Stimulated activated naive CD4-positive, alpha-beta T cell treated with Interleukin-2 at 50 U/mL for 16 hours (primary cell): ENCODE measurements around the gene XRCC1.
"Not testable (repeated sequence)": the region's sequence is repeated elsewhere in the genome, so short reads cannot be mapped to it uniquely, and the experiment has no call there.

ENCODE experiments used
- DNase-seq: peaks from one replicate; lab custom pipeline; 2025; lab: John Stamatoyannopoulos, UW

XRCC1 gene

DNA sequence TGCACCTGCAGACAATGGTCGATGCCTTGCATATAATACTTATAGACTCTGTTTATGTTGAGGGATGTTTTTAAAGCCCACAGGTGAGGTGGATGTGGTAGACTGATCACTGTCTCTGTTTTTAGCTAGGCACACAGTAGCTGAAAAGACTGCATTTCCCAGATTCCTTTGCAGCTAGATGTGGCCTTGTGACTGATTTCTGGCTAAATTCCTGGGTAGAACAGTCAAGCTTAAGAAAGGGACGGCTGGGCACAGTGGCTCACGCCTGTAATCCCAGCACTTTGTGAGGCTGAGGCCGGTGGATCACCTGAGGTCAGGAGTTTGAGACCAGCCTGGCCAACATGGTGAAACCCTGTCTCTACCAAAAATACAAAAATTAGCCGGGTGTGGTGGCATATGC is 25.0 kb upstream of the XRCC1 start:
- DNase-seq = not testable (repeated sequence)

DNA sequence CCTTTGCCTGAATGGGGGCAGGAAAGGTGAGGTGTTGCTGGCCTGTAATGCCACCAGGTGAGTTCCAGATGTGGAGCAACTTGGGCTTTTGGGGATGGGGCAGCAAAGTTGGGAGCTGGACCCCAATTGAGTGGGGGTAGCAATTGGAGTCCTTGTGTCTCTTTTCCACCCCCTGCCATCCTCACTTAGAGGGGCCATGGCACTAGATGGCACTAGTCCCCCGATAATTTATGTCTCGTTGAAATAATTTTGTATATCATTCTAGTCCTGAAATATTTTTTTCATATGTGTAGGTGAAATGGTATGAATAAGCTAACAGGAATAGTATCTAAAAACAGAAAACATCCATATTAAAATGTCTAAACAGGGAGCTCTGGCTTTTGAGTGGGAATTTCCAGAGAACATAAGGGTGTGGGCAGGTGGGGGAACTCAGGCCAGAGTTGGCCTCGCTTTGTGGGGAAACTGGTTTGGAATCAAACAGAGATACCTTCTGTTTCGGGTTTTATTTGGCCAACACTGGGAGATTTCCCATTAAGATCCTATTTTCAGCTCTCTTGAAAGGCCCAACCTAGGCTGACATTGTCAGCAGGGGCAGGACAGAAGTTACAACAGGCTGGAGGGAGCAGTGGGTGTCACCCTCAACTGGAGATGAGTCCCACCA is 24.4 kb upstream of the XRCC1 start:
- no peak for DNase-seq

DNA sequence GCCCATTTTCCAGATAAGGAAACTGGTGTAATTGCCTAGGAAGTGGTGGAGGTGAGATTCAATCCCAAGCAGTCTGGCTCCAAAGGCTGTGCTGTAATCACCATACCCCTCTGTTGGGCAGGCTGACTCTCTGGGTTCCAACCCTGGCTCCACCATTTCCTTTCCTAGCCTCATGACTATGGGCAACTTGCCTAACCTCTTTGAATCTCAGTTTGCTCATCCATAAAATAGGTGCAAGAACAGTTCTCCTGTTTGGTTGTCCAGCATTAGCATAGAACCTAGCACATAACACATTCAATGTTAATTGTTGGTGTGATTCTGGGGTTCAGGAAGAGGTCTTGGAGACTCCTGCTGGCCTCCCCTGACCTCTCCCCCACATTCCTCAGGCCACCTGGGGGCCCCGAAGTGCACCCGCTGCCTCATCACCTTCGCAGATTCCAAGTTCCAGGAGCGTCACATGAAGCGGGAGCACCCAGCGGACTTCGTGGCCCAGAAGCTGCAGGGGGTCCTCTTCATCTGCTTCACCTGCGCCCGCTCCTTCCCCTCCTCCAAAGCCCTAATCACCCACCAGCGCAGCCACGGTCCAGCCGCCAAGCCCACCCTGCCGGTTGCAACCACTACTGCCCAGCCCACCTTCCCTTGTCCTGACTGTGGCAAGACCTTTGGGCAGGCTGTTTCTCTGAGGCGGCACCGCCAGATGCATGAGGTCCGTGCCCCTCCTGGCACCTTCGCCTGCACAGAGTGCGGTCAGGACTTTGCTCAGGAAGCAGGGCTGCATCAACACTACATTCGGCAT is 23.3 kb upstream of the XRCC1 start:
- DNase-seq = no peak

DNA sequence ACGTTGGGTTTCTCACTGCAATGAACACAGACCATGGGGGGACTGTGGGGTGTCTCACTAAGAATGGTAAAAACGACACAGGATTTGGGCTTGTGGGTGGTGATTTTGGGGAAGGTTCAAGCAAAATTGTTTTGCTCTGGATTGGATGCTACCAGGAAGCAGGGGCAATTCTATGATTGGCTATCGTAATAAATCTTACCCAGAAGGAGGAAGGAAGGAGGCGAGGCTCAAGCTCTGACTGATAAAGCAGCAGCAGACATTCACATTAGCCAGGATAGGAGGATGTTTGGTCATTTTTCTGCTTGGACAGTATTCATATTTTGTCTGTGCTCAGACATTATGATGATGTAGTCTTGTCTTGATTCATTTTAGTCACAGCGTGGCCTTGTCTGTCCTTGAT is 22.5 kb upstream of the XRCC1 start:
- DNase-seq = no peak

DNA sequence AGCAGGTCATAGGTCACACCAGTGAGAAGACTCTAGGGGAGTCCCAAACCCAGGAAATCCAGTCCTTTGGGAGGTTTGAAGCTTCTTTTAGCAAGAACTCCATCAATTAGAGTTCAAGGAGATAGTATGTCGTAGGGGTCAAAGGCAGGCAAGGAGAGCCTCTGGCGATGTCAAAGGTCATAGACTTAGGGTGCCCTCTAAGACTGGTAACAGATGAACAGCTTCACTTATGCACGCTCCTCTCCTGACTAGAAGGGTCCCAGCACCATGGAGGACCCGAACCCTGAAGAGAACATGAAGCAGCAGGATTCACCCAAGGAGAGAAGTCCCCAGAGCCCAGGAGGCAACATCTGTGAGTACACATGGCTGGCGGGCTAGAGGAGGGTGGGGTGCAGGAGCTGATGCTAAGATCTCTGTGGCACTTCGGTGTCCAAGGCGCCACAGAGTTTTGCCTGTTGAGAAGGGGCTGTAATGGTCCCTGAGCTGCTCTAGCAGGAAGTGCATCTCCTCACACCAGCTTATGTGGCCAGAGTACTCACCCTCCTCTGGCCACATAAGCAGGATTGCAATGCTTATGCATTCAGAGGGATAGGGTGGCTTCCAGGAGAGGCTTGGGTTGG is 21.6 kb upstream of the XRCC1 start:
- DNase-seq = no peak

DNA sequence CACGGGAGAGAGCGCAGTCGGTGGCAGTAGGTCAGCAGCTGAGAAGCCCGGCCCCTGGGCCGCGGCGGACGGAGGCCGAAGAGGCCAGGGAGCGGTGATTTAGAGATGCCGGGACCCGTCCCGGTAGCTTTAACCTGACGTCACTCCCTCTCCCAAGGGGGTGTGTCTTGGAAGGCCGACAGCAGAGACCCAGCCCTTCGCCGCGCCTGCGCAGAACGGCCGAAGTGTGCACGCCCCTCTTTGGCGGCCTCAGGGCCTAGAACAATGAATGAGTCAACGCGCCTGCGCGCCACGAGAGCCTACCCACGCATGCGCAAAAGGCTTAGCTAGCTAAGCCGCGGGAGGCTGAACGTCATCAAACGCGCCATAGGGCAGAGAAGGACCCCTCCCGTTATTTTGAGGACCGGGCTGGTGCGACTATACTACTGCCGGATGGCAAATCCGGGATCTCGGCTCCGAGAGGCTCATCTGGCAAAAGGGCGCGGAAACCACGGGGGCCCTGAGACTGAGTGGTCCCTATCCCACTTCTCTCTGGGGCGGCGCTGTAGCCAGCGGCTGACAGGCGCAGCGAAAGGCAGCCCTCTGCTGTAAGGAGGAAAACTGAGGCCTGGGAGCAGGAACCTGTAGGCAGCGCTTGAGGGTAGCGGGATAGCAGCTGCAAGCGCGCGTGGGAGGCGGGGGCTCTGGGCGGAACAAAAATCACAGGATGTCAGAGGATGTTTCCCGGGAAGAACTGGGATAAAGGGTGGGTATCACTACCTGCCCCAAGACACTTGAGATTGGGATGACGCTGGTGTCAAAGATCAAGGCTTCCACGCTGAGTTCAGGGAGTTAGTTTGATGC is 20.9 kb upstream of the XRCC1 start, which contains the start of the genes IRGQ and ZNF576:
Gene IRGQ, minus strand, starts transcription at position 136 of the 843 bp plus-strand sequence. CDS start 796 bp downstream, outside the sequence.
Gene ZNF576, plus strand, starts transcription at position 597 of the 843 bp plus-strand sequence. CDS start 514 bp downstream, outside the sequence.
- peak; percentile 99 for DNase-seq

DNA sequence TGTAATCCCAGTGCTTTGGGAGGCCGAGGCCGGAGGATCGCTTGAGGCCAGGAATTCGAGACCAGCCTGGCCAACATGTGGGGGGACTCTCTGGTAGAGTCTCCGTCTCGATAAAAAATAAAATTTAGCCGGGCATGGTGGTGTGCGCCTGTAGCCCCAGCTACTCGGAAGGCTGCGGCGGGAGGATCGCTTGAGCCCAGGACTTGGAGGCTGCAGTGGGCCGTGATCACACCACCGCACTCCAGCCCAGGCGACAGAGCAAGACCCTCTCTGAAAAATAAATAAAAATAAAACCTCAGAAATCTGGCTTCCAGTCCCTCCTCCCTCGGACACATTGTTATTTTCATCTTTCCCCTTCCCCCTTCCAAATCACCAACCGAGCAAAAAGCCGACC is 20.3 kb upstream of the XRCC1 start:
- peak; percentile 23 for DNase-seq

DNA sequence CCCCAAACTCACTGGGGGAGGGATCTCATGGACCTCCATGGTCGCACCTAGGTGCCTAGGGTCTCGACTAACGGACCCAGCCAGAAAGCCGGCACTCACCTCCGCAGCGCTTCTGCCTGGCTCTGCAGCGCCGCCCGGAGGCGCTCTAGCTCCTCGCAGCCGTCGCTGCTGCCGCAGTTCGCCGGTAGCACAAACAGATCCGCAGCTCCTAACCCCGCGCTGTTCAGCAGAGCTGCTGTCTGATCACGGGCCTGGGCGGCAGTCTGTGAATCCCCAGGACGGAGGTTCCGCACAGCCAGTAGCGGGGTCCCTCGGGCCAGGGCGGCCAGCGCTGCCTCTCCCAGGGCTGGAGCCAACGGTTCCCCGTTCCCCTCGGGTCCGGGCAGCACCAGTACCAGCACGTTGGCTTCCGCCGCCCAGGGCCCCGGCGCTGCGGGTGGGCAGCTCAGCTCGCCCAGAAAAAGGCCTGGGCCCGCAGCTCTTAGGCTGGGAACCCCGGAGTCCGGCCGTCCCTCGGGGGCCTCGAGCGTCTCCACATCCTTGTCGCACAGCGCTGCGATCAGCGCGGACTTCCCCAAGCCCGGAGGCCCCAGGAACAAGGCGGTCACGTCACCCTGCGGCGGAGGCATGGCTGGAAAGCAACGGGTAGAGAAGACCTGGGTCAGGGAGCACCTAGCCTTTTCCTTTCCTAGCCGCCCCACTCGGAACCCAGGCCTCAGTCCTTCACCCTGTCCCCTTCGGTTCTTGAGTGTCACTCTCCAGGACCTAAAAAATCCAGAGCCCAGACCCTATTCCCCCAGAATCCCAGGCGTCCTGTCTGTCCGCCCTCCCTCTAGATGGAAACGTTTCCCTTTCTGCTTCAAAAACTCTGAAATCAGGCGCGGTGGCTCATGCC is 19.6 kb upstream of the XRCC1 start:
- DNase-seq = peak; percentile 62

DNA sequence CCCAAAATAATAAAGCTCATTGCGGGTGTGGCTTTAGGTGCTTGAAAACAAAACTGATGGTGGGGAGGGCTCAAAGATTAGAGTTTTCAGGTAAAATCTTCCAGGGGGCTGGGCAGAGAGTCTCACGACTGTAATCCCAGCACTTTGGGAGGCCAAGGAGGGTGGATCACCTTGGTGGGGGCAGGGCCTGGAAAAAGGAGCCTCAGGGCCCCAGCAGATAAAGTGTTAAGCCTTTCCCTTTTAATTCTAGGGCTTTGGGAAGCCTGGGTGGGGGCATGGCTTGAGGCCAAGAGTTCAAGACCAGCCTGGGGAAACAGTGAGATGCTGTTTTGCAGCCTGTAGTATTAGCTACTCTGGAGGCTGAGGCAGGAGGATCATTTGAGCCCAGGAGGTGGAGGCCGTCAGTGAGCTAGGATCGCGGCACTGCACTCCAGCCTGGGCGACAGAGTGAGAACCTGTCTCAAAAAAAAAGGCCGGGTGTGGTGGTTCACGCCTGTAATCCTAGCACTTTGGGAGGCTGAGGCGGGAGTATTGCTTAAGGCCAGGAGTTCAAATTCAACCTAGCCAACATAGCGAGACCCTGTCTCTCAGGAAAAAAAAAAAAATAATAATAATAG is 18.9 kb upstream of the XRCC1 start:
- DNase-seq = no peak

DNA sequence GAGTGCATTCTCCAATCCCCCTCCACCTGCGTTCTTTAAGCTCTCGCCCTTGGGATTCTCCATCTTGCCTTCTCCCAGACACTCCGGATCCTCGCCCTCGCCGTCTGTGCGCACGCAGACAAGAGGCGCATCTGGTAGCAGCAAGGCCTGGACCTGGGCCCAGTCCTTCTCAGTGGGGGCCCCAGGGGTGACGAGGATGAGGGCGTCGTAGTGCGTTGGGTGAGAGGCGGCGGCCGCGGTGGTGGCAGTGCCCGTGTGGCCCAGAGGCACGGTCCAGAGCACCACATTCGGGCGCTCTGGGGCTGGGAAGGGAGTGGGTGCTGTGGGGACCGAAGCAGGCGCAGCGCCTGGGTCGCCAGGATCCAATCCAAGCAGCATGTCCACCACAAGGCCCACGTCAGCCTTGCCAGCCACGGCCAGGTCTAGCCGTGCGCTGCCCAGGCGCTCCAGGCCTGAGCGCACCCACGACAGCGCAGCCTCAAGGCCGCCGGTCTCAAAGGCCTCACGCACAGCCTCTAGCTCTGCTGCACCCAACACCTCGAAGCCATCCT is 17.5 kb upstream of the XRCC1 start:
- DNase-seq = no peak

DNA sequence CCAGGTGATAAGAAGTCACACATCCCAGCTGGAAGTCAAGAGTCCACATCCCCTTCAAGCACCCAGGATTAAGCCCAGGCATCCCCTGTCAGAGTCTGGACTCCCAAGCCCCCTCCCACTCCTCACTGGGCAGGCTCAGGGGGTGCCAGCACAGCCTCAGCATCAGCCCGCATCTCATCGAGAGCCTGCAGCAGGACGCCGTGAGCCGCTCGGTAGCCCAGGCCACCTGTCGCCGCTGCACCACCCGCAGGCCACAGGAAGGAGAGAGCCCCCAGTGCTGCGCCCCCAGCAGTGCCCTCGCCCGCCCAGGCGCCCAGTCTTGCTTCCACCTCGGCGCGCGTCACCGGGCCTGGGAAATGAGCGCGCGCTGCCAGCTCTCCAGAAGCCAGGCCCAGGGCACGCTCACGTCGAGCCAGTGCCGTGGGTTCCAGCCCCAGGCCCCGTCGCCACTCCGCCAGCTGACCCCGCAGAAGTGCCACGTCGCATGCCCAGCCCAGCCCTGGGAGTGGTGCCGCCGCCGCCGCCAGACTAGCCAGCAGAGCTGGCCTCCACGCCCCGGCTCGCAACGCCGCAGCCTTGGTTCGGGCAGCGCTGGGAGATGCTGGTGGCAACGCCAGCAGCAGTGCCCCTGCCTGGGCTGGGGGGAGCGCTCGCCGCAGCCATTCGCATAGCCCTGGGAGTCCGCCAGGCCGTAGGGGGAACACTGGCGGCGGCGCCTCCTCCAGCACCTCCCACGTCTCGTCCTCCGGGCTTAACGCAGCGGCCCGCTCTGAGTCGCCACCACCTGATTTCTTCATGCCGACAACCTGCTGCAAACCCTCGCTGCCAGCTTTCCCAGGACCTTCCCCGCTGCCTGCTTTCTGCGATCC is 16.8 kb upstream of the XRCC1 start:
- no peak for DNase-seq

DNA sequence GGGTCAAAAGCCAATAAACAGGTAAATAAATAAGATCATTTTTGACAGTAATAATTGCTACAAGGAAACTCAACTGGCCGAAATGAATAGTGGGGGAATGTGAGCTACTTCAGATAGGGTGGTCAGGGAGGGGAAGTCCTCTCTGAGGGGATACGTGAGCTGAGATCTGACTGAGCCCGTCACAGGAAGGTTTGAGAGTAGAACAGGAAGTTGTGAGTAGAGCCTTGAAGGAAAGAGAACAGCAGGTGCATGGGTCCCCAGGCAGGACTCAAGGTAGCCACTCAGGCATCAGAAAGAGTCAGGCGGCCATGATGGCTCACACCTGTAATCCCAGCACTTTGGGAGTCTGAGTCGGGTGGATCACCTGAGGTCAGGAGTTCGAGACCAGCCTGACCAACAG is 14.4 kb upstream of the XRCC1 start:
- no peak for DNase-seq

DNA sequence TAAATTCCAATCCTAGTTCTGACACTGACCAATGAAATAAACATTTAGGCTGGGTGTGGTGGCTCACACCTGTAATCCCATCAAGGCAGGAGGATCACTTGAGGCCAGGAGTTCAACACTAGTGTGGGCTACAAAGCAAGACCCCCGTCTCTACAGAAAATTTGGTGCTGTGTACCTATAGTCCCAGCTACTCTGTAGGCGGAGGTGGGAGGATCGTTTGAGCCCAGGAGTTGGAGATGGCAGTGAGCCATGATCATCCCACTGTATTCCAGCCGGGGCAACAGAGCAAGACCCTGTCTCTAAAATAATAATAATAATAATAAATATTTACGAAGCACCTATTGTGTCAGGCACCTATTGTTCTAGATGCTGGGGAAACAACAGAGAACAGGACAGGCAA is 13.9 kb upstream of the XRCC1 start:
- DNase-seq = no peak

DNA sequence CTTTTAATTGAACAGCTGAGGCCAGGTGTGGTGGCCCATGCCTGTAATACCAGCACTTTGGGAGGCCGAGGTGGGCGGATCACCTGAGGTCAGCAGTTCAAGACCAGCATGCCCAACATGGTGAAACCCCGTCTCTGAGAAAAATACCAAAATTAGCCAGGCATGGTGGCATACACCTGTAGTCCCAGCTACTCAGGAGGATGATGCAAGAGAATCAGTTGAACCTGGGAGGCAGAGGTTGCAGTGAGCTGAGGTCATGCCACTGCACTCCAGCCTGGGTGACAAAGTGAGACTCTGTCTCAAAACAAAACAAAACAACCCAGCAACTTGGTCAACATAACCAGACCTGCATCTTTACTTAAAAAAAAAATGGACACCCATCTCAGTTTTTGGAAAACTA is 11.7 kb upstream of the XRCC1 start:
- DNase-seq = not testable (repeated sequence)

DNA sequence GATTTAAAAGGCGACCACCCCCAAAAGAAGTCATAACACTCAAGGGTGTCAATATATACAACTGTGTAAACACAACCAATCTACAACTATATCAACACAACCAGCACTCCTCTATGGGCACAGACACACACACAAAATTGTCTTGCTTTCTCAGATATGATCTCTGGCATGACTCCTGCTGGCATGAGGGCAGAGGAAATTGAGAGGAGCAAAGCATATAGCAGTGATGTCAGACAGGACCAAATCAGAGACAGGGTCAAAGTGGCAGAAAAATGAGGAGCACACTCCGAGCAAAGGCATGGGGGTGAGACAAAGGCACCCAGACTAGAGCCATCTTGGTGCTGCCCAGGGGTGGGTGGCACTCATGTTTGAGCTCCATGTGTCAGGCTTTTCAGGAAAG is 11.0 kb upstream of the XRCC1 start:
- no peak for DNase-seq

DNA sequence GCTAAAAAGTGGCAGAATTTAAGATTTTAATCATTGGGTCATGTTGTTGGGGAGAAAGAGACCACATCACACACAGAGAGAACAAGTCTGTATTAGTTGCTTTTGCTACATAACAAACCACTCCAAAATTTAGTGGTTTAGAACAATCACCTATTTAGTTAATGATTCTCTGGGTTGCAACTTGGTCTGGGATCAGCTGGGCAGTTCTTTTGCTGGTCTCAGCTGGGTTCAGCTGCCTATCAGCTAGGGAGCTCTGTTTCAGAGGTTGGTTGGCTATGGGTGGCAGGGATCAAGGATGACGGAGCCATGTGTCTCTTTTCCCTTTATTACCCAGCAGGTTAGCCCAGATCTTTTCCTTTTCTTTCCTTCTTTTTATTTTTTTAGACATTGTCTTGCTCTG is 9.2 kb upstream of the XRCC1 start:
- no peak for DNase-seq

DNA sequence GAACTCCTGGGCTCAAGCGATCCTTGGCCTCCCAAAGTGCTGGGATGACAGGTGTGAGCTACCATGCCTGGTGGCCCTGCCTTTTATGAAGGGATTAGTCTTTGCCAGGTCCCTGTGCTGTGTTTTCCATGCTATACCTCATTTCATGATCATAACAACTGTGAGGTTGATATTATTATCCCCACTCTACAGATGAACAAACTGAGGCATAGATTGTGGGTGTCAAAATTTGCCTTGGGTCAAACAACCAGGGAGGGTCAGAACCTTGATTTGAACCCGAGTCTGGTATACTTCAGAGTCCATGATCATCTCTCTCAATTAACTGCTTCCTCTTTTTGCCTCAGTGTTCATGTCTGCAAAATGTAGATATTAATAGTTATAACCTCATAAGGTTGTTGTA is 7.2 kb upstream of the XRCC1 start:
- no peak for DNase-seq

DNA sequence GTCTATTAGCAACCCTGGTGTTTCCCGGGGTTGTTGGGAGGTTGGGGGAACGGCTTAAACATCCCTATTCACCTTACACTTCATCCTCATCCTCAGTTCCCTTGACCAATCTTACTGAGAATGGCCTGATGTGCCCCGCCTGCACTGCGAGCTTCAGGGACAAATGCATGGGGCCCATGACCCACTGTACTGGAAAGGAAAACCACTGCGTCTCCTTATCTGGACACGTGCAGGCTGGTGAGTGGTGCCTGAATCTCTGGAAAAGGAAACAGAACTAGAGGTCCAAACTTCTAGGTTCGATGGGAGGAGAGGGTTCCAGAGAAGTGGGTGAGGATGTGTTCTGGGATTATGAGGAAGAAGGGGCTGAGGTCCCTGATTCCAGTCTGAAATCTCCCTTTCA is 6.1 kb upstream of the XRCC1 start:
- no peak for DNase-seq

DNA sequence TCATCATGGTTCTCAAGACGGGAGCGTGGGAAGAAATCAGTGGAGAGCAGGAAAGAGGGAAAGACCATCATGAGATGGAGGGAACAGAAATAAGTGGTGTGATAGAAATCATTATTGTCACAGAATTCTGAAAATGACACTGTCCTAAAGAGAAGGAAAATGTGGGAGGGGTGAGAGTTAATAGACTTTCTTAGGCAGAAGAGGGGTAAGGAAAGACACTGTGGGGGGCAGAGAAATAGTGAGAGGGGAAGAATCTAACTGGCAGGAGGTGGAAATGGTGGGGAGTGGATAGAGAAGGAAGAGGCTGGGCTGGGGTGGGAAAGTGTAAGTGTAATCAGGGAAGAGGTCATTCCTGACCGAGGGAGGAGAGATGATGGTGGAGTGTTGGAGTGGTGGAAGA is 3.5 kb upstream of the XRCC1 start:
- DNase-seq = no peak
